Measurements from ENCODE around the gene ECT2.

ECT2 gene

DNA sequence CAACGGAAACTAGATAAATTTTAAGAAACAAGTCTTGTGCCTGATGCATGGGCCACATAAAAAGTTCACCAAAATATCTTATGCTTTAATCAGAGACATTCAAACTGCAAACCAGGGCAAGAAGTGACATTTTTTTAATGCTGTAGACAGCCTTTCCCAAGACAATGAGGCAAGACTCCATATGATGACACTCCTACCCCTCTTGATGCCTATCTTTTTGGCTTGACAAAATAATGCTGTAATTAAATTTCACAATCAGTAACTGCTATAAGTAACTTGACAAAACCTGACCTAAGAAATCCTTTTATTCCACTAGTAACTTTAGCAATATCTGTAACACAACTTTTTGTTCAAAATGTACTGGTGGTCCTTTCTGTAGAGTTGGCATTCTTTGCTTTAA is 48.7 kb downstream of the ECT2 start:
- no peak for ATAC-seq
- TF ChIP-seq ZNF8 (CRISPR knock-in tag; IDR thresholded peaks at IDR 0.05): no peak
- peak; percentile 39; the same call in 1 of the 2 replicates for TF ChIP-seq ISL1 (CRISPR knock-in tag; IDR thresholded peaks at IDR 0.05)
- no peak for TF ChIP-seq ZFP3 (CRISPR knock-in tag; IDR thresholded peaks at IDR 0.05)

DNA sequence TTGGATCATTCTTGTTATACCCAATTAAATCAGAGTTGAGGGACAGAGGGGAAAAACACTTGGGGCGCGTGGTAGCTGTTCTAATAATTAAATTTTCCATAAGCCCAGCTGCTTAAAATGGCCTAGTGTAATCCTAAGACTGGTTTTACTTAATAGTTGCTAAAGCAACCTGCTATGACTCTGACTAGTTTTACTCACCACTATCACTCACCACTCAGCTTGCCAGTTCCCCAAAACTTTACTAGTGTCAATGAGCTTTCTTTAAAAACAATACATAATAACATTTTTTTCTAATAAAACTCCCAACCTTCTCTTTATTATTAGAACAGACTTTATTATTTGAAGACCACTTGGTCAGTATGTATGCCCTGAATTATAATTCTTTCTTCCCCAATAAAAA is 49.6 kb downstream of the ECT2 start:
- ATAC-seq: no peak
- TF ChIP-seq, protein P1, sequence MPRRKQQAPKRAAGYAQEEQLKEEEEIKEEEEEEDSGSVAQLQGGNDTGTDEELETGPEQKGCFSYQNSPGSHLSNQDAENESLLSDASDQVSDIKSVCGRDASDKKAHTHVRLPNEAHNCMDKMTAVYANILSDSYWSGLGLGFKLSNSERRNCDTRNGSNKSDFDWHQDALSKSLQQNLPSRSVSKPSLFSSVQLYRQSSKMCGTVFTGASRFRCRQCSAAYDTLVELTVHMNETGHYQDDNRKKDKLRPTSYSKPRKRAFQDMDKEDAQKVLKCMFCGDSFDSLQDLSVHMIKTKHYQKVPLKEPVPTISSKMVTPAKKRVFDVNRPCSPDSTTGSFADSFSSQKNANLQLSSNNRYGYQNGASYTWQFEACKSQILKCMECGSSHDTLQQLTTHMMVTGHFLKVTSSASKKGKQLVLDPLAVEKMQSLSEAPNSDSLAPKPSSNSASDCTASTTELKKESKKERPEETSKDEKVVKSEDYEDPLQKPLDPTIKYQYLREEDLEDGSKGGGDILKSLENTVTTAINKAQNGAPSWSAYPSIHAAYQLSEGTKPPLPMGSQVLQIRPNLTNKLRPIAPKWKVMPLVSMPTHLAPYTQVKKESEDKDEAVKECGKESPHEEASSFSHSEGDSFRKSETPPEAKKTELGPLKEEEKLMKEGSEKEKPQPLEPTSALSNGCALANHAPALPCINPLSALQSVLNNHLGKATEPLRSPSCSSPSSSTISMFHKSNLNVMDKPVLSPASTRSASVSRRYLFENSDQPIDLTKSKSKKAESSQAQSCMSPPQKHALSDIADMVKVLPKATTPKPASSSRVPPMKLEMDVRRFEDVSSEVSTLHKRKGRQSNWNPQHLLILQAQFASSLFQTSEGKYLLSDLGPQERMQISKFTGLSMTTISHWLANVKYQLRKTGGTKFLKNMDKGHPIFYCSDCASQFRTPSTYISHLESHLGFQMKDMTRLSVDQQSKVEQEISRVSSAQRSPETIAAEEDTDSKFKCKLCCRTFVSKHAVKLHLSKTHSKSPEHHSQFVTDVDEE (CRISPR knock-in tag; IDR thresholded peaks at IDR 0.05): no peak
- no peak for TF ChIP-seq RARB (CRISPR knock-in tag; IDR thresholded peaks at IDR 0.05)
- no peak for TF ChIP-seq SNAI2 (CRISPR knock-in tag; IDR thresholded peaks at IDR 0.05)
- TF ChIP-seq ZNF565 (CRISPR knock-in tag; conservative IDR thresholded peaks at IDR 0.05; ENCODE audit: low read depth): no peak
- TF ChIP-seq ARNTL (CRISPR knock-in tag; IDR thresholded peaks at IDR 0.05; ENCODE audit: borderline replicate concordance, low read depth): no peak
- no peak for TF ChIP-seq ZC3H10 (CRISPR knock-in tag; IDR thresholded peaks at IDR 0.05)
- no peak for TF ChIP-seq TCF4 (CRISPR knock-in tag; IDR thresholded peaks at IDR 0.05; ENCODE audit: borderline replicate concordance)
- TF ChIP-seq OSR1 (CRISPR knock-in tag; IDR thresholded peaks at IDR 0.05): no peak
- no peak for TF ChIP-seq ESRRG (CRISPR knock-in tag; IDR thresholded peaks at IDR 0.05)
- TF ChIP-seq ZNF70 (CRISPR knock-in tag; IDR thresholded peaks at IDR 0.05): no peak
- no peak for TF ChIP-seq BACH2 (CRISPR knock-in tag; IDR thresholded peaks at IDR 0.05; ENCODE audit: borderline replicate concordance)
- TF ChIP-seq, protein P2, sequence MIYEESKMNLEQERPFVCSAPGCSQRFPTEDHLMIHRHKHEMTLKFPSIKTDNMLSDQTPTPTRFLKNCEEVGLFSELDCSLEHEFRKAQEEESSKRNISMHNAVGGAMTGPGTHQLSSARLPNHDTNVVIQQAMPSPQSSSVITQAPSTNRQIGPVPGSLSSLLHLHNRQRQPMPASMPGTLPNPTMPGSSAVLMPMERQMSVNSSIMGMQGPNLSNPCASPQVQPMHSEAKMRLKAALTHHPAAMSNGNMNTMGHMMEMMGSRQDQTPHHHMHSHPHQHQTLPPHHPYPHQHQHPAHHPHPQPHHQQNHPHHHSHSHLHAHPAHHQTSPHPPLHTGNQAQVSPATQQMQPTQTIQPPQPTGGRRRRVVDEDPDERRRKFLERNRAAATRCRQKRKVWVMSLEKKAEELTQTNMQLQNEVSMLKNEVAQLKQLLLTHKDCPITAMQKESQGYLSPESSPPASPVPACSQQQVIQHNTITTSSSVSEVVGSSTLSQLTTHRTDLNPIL (CRISPR knock-in tag; IDR thresholded peaks at IDR 0.05; ENCODE audit: low read depth): no peak
- TF ChIP-seq PPARA (CRISPR knock-in tag; IDR thresholded peaks at IDR 0.05; ENCODE audit: borderline replicate concordance): no peak
- TF ChIP-seq, protein P3, sequence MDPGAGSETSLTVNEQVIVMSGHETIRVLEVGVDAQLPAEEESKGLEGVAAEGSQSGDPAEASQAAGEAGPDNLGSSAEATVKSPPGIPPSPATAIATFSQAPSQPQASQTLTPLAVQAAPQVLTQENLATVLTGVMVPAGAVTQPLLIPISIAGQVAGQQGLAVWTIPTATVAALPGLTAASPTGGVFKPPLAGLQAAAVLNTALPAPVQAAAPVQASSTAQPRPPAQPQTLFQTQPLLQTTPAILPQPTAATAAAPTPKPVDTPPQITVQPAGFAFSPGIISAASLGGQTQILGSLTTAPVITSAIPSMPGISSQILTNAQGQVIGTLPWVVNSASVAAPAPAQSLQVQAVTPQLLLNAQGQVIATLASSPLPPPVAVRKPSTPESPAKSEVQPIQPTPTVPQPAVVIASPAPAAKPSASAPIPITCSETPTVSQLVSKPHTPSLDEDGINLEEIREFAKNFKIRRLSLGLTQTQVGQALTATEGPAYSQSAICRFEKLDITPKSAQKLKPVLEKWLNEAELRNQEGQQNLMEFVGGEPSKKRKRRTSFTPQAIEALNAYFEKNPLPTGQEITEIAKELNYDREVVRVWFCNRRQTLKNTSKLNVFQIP (CRISPR knock-in tag; IDR thresholded peaks at IDR 0.05; ENCODE audit: borderline replicate concordance, low read depth): no peak
- no peak for TF ChIP-seq TOX (CRISPR knock-in tag; IDR thresholded peaks at IDR 0.05; ENCODE audit: borderline replicate concordance)
- no peak for TF ChIP-seq ZNF8 (CRISPR knock-in tag; IDR thresholded peaks at IDR 0.05)
- TF ChIP-seq ZFP30 (CRISPR knock-in tag; IDR thresholded peaks at IDR 0.05): no peak
- no peak for TF ChIP-seq CSDC2 (CRISPR knock-in tag; IDR thresholded peaks at IDR 0.05)

DNA sequence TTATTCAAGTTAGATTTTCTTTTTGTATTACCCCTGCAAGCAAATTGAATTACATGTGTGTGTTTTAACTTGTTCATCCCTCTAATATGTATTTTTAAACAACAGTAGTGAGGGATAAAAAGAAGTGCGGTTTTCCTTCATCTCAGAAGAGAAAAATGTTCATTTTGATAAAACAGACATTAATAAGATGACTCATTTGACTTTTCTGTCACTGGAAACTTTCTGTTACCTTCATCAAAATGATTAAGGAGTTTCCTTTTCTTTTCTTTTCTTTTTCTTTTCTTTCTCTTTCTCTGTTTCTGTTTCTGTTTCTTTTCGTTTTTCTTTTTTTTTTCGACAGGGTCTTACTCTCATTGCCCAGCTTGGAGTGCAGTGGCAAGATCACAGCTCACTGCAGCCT is 53.0 kb downstream of the ECT2 start:
- TF ChIP-seq ZC3H10 (CRISPR knock-in tag; IDR thresholded peaks at IDR 0.05): peak; percentile 55; the same call in 1 of the 2 replicates
- no peak for TF ChIP-seq ZNF70 (CRISPR knock-in tag; IDR thresholded peaks at IDR 0.05)
- TF ChIP-seq ISL1 (CRISPR knock-in tag; IDR thresholded peaks at IDR 0.05): peak; percentile 88
- peak; percentile 22; the same call in 1 of the 2 replicates for TF ChIP-seq TOX (CRISPR knock-in tag; IDR thresholded peaks at IDR 0.05; ENCODE audit: borderline replicate concordance)

DNA sequence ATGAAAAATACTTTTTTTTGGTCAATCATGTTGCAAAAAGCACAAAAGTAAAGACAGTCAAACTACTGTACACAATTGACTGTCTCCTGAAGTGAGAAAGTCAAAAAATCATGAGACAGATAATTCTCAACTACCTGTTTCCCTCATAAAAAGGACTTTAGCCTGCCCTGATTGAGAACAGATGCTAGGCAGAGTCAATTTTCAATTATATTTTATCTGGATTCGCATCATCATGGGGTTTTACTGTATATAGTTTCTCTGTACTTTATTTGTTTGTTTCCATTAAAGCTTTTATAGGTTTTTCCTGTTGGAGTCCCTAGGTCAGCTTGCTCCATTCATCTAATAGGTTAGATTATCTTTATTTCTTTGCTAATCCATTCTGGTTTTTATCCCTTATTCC is 53.8 kb downstream of the ECT2 start:
- TF ChIP-seq, protein P2 (CRISPR knock-in tag; IDR thresholded peaks at IDR 0.05; ENCODE audit: low read depth): no peak
- TF ChIP-seq, protein P4, sequence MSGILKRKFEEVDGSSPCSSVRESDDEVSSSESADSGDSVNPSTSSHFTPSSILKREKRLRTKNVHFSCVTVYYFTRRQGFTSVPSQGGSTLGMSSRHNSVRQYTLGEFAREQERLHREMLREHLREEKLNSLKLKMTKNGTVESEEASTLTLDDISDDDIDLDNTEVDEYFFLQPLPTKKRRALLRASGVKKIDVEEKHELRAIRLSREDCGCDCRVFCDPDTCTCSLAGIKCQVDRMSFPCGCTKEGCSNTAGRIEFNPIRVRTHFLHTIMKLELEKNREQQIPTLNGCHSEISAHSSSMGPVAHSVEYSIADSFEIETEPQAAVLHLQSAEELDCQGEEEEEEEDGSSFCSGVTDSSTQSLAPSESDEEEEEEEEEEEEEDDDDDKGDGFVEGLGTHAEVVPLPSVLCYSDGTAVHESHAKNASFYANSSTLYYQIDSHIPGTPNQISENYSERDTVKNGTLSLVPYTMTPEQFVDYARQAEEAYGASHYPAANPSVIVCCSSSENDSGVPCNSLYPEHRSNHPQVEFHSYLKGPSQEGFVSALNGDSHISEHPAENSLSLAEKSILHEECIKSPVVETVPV (CRISPR knock-in tag; IDR thresholded peaks at IDR 0.05): no peak
- TF ChIP-seq TOX (CRISPR knock-in tag; IDR thresholded peaks at IDR 0.05; ENCODE audit: borderline replicate concordance) (no peak), TCF4 (CRISPR knock-in tag; IDR thresholded peaks at IDR 0.05; ENCODE audit: borderline replicate concordance) (0 out of 2 replicates have a peak, but pooled peaks have one; percentile 10), BACH2 (CRISPR knock-in tag; IDR thresholded peaks at IDR 0.05; ENCODE audit: borderline replicate concordance) (no peak), SNAI2 (CRISPR knock-in tag; IDR thresholded peaks at IDR 0.05) (0 out of 2 replicates have a peak, but pooled peaks have one; percentile 34)
- TF ChIP-seq, protein P1 (CRISPR knock-in tag; IDR thresholded peaks at IDR 0.05): no peak
- ATAC-seq: no peak

More for the DNA sequence above, 53.0 kb downstream of the ECT2 start:
- peak; percentile 56 for ATAC-seq
